ENCODE data around the gene GAGE13.
"Not testable (repeated sequence)": the region's sequence is repeated elsewhere in the genome, so short reads cannot be mapped to it uniquely, and the experiment has no call there.

The GAGE13 gene

DNA sequence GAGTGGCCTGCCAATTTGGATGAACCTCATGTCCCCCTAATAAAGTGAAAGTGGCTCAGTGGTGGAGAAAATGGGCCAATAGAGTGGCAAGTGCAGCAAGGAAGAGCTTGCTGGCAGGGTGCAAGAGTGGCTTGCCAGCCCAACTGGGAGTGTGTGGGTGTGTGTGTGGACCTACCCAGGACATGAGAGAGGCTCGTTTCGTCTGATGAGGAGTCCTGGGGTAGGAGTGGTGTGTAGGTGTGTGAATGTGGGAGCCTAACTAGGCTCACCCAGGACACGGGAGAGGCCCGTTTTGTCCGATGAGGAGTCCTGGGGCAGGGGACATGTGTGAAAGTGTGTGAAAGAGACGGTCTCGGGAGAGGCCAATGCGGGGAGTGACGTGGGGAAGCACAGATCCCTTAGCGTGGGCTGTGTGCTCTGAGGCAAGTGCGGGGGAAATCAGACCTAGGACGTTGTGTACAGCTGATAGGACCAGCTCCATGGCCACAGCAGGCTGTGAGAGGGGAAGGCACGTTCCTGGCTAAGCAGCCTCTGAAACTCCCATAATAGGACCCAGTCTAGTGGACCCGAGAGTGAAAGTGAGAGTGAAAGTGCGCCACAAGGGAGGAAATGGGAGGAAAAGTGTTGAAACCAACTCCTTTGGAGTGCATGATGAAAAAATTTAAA lies 22.6 kb upstream of the GAGE13 start:
- DNase-seq (no peak), ATAC-seq (replicated peaks) (peak; percentile 46 to 68)
- H3K27ac Mint-ChIP-seq = peak overlapping the region; percentile 84
- H3K4me1 Mint-ChIP-seq = peaks cover 18 to 21% of the 10 kb centered on the region in 2 donors
- peaks cover 0 to 4% of the 10 kb centered on the region in 2 donors for H3K27me3 Mint-ChIP-seq
- peak overlapping the region; percentile 72 to 82 for H3K4me3 Mint-ChIP-seq
- peaks cover 0 to 3% of the 10 kb centered on the region in 2 donors for H3K9me3 Mint-ChIP-seq
- H3K36me3 Mint-ChIP-seq = peaks cover 0 to 3% of the 10 kb centered on the region in 2 donors

DNA sequence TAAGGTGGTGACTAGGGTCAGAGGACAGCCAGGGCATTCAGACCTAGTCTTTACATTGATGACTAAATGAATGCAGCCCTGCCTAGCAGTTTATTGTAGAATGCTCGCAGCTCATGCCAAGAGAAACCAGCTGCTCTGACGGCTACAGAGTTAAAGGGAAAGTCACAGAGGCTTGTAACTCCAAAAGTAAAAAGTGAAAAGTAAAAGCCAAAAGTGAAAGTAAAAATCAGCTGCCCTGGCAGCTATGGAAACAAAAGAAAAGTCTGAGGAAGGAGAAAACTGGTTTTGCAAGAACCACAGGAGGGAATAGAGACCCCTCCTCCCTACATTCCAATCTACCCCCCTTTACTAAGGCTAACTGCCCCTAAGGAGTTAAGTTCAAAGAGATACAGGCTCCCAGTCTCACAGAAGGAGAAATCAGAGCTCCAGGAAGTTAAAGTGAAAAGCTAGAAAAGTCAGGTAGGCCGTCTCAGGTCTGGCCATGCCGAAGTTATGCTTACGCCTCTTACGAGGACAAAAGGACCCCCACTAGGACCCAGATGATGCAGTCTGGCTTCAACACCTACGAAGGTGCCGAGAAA lies 21.9 kb upstream of the GAGE13 start:
- Mint-ChIP-seq H3K27ac (peak overlapping the region; percentile 84), H3K27me3 (no peaks in the 10 kb centered on the region), H3K9me3 (peaks cover 0 to 3% of the 10 kb centered on the region in 2 donors), H3K36me3 (peaks cover 0 to 3% of the 10 kb centered on the region in 2 donors), H3K4me1 (peaks cover 18 to 21% of the 10 kb centered on the region in 2 donors), H3K4me3 (peak overlapping the region; percentile 72 to 82)
- DNase-seq = no peak
- ATAC-seq (replicated peaks) = peak; percentile 46 to 54

DNA sequence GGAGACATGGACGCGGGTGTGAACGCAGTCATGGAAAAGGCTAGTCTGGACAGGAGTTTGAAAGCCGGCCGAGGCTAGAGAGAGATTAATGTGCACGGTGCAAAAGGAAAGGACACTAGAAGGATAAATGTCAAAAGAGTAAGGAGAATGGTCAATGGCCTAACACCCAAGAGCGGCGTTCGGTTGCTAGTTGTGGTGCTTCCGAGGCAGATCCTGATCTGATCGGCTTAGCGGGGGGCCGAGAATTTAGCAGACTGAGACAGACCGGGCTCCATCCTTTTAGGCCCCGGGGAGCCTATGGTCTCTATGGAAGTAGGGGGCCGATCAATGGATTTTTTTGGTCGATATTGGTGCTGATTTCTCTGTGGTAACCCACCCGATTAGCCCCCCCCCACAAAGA lies 21.0 kb upstream of the GAGE13 start:
- Mint-ChIP-seq H3K4me1 (peaks cover 18 to 21% of the 10 kb centered on the region in 2 donors), H3K27me3 (no peaks in the 10 kb centered on the region), H3K4me3 (no peak overlapping the region), H3K27ac (no peak overlapping the region), H3K36me3 (peaks cover 0 to 3% of the 10 kb centered on the region in 2 donors), H3K9me3 (peaks cover 0 to 3% of the 10 kb centered on the region in 2 donors)
- DNase-seq (no peak), ATAC-seq (replicated peaks) (no peak)

DNA sequence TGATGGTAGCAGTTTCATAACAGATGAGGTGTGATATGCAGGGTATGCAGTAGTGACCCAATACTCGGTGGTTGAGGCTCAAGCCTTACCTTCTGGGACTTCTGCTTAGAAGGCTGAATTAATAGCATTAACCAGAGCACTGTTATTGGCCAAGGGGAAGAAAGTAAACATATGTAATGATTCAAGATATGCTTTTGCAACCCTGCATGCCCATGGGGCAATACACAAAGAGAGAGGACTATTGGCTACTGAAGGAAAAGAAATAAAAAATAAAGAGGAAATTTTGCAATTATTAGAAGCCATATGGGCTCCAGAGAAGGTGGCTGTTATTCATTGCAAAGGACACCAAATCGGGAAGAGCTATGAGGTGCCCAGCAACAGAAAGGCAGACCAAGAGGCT lies 19.2 kb upstream of the GAGE13 start:
- Mint-ChIP-seq H3K4me1 (peaks cover 18 to 21% of the 10 kb centered on the region in 2 donors), H3K27me3 (no peaks in the 10 kb centered on the region), H3K4me3 (no peak overlapping the region), H3K27ac (no peak overlapping the region), H3K9me3 (peaks cover 0 to 3% of the 10 kb centered on the region in 2 donors), H3K36me3 (peaks cover 0 to 3% of the 10 kb centered on the region in 2 donors)
- DNase-seq = no peak
- no peak for ATAC-seq (replicated peaks)

DNA sequence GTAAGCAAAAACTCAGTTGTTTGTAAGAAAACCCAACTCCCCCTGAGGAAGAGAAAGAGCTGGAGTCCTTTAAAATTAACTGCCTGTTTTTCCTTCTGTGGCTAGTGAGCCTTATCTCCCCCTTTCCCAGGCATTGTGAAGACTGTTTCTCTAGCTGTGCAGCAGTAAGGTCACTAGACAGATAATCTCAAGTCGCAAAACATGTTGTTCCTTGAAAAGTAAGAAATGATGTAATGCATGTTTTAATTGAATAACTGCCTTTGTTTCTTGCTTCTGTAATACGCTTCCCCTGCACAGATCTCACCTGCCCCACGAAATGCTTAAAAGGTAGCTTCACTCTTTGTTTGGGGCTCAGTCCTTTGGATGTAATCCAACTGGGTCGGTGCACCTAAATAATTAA lies 15.3 kb upstream of the GAGE13 start:
- no peak overlapping the region for H3K27ac Mint-ChIP-seq
- ATAC-seq (replicated peaks) (no peak), DNase-seq (no peak)
- no peaks in the 10 kb centered on the region for H3K9me3 Mint-ChIP-seq
- no peaks in the 10 kb centered on the region for H3K4me1 Mint-ChIP-seq
- no peaks in the 10 kb centered on the region for H3K27me3 Mint-ChIP-seq
- H3K4me3 Mint-ChIP-seq = no peak overlapping the region
- H3K36me3 Mint-ChIP-seq = no peaks in the 10 kb centered on the region

DNA sequence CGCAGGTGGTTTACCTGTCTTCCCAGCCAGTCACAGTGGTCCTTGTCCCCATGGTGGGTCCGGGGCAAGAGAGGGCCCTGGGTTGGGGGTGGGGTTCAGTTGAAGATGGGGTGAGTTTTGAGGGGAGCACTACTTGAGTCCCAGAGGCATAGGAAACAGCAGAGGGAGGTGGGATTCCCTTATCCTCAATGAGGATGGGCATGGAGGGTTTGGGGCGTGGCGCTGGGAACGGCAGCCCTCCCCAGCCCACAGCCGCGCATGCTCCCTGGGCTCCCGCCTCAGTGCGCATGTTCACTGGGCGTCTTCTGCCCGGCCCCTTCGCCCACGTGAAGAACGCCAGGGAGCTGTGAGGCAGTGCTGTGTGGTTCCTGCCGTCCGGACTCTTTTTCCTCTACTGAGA lies 9.6 kb upstream of the GAGE13 start, which contains the start of gene GAGE12J:
TSS of gene GAGE12J (plus strand) at position 301 of the 400 bp plus-strand sequence. CDS start 1,157 bp downstream, outside the sequence.
- not testable (repeated sequence) for H3K4me3 Mint-ChIP-seq; DNase-seq; H3K36me3 Mint-ChIP-seq; ATAC-seq (replicated peaks); H3K27ac Mint-ChIP-seq; H3K9me3 Mint-ChIP-seq; H3K4me1 Mint-ChIP-seq; H3K27me3 Mint-ChIP-seq

DNA sequence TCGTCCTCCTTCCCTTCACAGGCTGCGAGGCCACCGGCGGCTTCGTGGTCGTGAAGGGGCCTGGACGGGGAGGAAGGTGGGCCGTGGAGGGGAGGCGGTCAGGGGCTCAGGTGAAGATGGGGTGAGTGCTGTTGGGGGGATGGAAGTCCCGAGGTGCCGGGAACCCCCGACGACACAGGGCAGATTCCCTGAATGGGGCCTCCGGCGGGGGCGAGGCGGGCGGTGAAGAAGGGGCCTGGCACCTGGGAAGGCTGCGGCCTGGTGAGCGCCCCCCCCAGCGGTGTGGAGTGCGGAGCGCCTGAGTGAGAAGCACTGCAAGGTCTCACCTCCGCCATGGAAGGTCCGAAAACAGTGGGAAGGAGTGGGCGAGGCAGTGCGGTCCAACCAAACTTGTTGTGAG lies 9.1 kb upstream of the GAGE13 start:
- H3K36me3 Mint-ChIP-seq; ATAC-seq (replicated peaks); H3K27me3 Mint-ChIP-seq; H3K4me1 Mint-ChIP-seq; DNase-seq; H3K9me3 Mint-ChIP-seq; H3K27ac Mint-ChIP-seq; H3K4me3 Mint-ChIP-seq: not testable (repeated sequence)

DNA sequence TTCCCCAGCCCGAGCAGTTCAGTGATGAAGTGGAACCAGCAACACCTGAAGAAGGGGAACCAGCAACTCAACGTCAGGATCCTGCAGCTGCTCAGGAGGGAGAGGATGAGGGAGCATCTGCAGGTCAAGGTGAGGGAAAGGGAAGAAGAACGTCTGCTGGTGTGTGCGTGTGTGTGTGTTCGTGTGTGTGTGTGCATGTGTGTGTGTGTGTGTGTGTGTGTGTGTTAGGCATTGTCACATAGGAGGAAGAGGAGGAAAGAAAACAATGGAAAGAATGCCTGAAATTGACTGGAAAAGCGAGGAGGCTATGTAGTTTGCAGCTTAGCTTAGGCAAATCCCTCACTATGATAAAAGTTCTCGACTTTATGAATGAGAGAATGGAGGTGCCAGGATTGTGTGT lies 7.6 kb upstream of the GAGE13 start:
- not testable (repeated sequence) for H3K9me3 Mint-ChIP-seq; H3K27ac Mint-ChIP-seq; H3K4me3 Mint-ChIP-seq; H3K27me3 Mint-ChIP-seq; ATAC-seq (replicated peaks); H3K36me3 Mint-ChIP-seq; DNase-seq; H3K4me1 Mint-ChIP-seq

DNA sequence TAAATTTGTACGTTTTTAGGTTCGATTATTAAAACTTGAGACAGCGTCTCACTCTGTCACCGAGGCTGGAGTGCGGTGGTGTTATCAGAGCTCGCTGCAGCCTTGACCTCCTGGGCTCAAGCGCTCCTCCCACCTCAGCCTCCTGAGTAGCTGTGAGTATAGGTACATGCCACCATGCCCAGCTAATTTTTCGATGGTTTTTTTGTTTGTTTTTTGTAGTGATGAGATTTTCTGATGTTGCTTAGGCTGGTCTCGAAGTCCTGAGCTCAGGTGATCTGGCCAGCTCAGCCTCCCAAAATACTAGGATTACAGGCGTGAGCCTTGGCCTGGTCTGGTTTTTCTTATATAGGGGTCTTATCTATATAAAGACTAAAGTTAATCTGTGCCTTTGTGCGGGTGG lies 961 bp upstream of the GAGE13 start:
- not testable (repeated sequence) for H3K27ac Mint-ChIP-seq; DNase-seq; H3K4me1 Mint-ChIP-seq; H3K9me3 Mint-ChIP-seq; H3K4me3 Mint-ChIP-seq; H3K36me3 Mint-ChIP-seq; H3K27me3 Mint-ChIP-seq; ATAC-seq (replicated peaks)

DNA sequence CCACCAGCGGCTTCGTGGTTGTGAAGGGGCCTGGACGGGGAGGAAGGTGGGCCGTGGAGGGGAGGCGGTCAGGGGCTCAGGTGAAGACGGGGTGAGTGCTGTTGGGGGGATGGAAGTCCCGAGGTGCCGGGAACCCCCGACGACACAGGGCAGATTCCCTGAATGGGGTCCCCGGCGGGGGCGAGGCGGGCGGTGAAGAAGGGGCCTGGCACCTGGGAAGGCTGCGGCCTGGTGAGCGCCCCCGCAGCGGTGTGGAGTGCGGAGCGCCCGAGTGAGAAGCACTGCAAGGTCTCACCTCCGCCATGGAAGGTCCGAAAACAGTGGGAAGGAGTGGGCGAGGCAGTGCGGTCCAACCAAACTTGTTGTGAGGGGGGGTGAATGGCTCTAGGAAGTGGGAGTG lies 459 bp downstream of the GAGE13 start:
- not testable (repeated sequence) for H3K4me1 Mint-ChIP-seq, DNase-seq

DNA sequence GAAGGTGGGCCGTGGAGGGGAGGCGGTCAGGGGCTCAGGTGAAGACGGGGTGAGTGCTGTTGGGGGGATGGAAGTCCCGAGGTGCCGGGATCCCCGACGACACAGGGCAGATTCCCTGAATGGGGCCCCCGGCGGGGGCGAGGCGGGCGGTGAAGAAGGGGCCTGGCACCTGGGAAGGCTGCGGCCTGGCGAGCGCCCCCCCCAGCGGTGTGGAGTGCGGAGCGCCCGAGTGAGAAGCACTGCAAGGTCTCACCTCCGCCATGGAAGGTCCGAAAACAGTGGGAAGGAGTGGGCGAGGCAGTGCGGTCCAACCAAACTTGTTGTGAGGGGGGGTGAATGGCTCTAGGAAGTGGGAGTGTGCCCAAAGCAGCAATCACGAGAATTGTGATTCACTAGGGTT lies 10.1 kb downstream of the GAGE13 start:
- not testable (repeated sequence) for ATAC-seq (replicated peaks); H3K27me3 Mint-ChIP-seq; DNase-seq; H3K36me3 Mint-ChIP-seq; H3K4me3 Mint-ChIP-seq; H3K9me3 Mint-ChIP-seq; H3K4me1 Mint-ChIP-seq; H3K27ac Mint-ChIP-seq

More for the DNA sequence above, 459 bp downstream of the GAGE13 start:
- H3K27ac Mint-ChIP-seq; H3K27me3 Mint-ChIP-seq; H3K9me3 Mint-ChIP-seq; ATAC-seq (replicated peaks); H3K4me3 Mint-ChIP-seq; H3K36me3 Mint-ChIP-seq: not testable (repeated sequence)

DNA sequence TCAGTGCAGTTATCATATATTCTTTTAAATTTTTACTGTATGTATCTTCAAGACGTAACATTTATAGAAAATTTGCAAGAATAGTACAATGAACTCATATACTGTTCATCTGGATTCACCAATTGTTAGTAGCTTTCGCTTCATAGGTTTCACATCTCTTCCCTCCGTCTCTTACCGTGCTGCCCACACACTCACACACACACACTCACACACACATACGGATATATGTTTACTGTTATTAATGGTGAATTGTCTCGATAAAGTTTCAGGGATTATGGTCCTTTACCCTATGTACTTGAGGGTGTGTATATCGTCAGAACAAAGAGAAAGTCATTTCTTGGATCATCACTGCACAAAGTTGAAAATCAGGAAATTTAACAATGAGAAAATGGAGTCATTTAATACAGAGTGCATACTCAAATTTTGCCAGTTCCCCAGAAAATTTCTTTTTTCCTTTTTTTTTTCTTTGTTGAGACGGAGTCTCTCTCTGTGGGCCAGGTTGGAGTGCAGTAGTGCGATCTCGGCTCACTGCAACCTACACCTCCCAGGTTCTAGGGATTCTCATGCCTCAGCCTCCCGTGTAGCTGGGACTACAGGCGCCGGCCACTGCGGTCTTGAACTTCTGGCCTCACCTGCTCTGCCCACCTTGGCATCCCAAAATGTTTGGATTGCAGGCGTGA lies 13.3 kb downstream of the GAGE13 start:
- not testable (repeated sequence) for H3K27me3 Mint-ChIP-seq; H3K27ac Mint-ChIP-seq; H3K4me1 Mint-ChIP-seq; H3K36me3 Mint-ChIP-seq; DNase-seq; ATAC-seq (replicated peaks); H3K4me3 Mint-ChIP-seq; H3K9me3 Mint-ChIP-seq

DNA sequence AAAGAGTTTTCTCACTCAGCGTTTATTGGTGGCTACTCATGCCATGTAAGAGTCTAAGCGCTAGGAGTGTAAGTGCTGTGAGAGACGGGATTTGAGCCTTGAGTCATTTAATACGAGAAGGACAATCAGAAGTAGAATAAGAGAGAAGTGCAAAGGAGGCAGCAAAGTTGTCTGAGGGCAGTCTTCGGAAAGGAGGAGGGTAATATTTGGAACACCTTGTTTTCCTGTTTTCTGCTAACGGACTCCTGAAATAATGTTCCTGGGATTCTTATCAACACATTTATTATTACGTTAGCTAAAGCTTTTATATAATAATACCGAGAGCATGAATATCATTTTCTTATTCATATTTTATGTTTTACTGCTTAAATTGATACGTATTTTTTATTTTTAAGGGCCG lies 14.0 kb downstream of the GAGE13 start:
- not testable (repeated sequence) for H3K36me3 Mint-ChIP-seq, H3K4me1 Mint-ChIP-seq

DNA sequence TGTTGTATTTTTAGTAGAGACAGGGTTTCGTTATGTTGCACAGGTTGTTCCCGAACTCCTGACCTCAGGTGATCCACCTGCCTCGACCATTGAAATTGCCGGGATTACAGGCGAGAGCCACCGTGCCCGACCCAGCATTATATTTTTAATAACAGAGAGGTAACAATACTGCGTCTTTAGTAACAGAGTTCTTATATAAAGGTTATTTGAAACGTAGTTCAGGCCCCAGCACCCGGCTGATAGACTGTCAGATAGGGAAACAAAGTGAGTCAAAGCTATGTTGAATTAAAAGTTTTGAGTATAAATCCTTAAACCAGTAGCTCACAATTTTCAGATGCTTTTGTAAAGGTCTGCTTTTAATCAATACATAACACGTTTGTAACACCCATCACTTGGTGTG lies 14.8 kb downstream of the GAGE13 start:
- DNase-seq; H3K36me3 Mint-ChIP-seq; ATAC-seq (replicated peaks); H3K4me1 Mint-ChIP-seq; H3K4me3 Mint-ChIP-seq; H3K9me3 Mint-ChIP-seq; H3K27me3 Mint-ChIP-seq; H3K27ac Mint-ChIP-seq: not testable (repeated sequence)

More for the DNA sequence above, 14.0 kb downstream of the GAGE13 start:
- H3K27me3 Mint-ChIP-seq; DNase-seq; H3K4me3 Mint-ChIP-seq; ATAC-seq (replicated peaks); H3K27ac Mint-ChIP-seq; H3K9me3 Mint-ChIP-seq: not testable (repeated sequence)
